Right lobe of liver (tissue), 6 donors: ENCODE results near the gene GPRIN3. TPM values are rescaled to one million over a fixed set of nuclear protein-coding genes. Genes with fewer than 3 reads are reported as not detected.

Source experiments
- ATAC-seq, 4 donors: fragments of 200-7000 bp; cut with Tn5 transposase; one replicate each; pipeline ENCODE4 v1.9.1; 2020; ENCODE audit warnings: mild to moderate bottlenecking in 4 of 4, moderate library complexity in 4 of 4
- DNase-seq, 3 donors: peaks; one replicate each; pipeline ENCODE4 v3.0.0-alpha.2; 2020
- H3K27ac ChIP-seq, 3 donors: fragments of 200-600 bp; one replicate each; pipeline ENCODE4 v1.8.0; 2022
- H3K27me3 ChIP-seq, 2 donors: fragments of 200-600 bp; one replicate each; pipeline ENCODE4 v1.8.0; 2022
- H3K36me3 ChIP-seq, 4 donors: fragments of 200-600 bp; sonication (generic) in 1 of 4; one replicate each; pipeline versions ENCODE4 v1.5.1 to v1.8.0; 2017 to 2022; ENCODE audit warnings: control low read depth in 1 of 4
- H3K4me1 ChIP-seq, 4 donors: fragments of 200-600 bp; sonication (generic) in 1 of 4; one replicate each; pipeline versions ENCODE4 v1.5.1 to v1.8.0; 2017 to 2022; ENCODE audit warnings: control low read depth in 1 of 4
- H3K4me3 ChIP-seq, 3 donors: fragments of 200-600 bp; one replicate each; pipeline ENCODE4 v1.8.0; 2022
- H3K9me3 ChIP-seq, 4 donors: fragments of 200-600 bp; sonication (generic) in 1 of 4; one replicate each; pipeline versions ENCODE4 v1.5.1 to v1.8.0; 2017 to 2022; ENCODE audit warnings: control low read depth in 1 of 4
- CTCF ChIP-seq, 4 donors: fragments of 200-600 bp in 3 of 4; fragments of 450-650 bp in 1 of 4; IDR thresholded peaks; one replicate each; pipeline versions ENCODE4 v1.5.1 to v1.8.0; 2016 to 2022; ENCODE audit warnings: antibody characterized with exemption in 4 of 4, mild to moderate bottlenecking in 2 of 4
- POLR2A ChIP-seq: fragments of 450-650 bp; IDR thresholded peaks from one replicate; pipeline ENCODE4 v1.6.1; 2017; ENCODE audit warnings: antibody characterized with exemption, mild to moderate bottlenecking
- WGBS: methylation state at CpG from one replicate; pipeline ENCODE4 v1.1.6; 2018; ENCODE audit warnings: low coverage, low lambda C conversion rate; ENCODE audit not compliant: insufficient coverage; ENCODE audit errors: missing lambda C conversion rate; 5-methylcytosine and 5-hydroxymethylcytosine counted together
- intact Hi-C, 2 donors: fragments of 100-400 bp; cut with DNase I; formaldehyde crosslinking; loops; one replicate each; pipeline versions ENCODE4 v1.11.2 to v1.14.1; 2022
- total RNA-seq, 6 experiments: library from RNA; depleted of rRNA in 2 of 6; stranded (reverse); fragments of >200 nt in 2 of 6; fragmentation: NEBNext Ultra II Directional in 3 of 6; extraction: Animal tissue kit (Norgen Biotek cat#: 25700) in 3 of 6; gene quantifications; one replicate each; pipeline versions ENCODE4 v1.1.0 to v1.2.4, GENCODE V29; 2016 to 2023
- donor health status: DM: no; HTN: yes; CAD: no.
- donor health status: DM: no; HTN: no; CAD: no.
- donor health status: DM: no; HTN: no; CAD: no.
- donor health status: DM: no; HTN: yes; CAD: no.
- donor health status: DM: no; HTN: yes; CAD: no.

The GPRIN3 gene
- total RNA-seq, 6 experiments from 2014 or later = 0.29 to 7.9 (median 3.9) TPM

GRCh38 chr4:89277412-89277811 is 30.2 kb downstream of the GPRIN3 start:
- no peaks in the 10 kb centered on the region for H3K9me3 ChIP-seq
- no peak for ATAC-seq
- intact Hi-C loops = no loop called here
- no peak for DNase-seq
- no peak overlapping the region for H3K4me3 ChIP-seq
- no peak for TF ChIP-seq CTCF (IDR thresholded peaks at IDR 0.05)
- no peak for TF ChIP-seq POLR2A
- H3K4me1 ChIP-seq = peaks cover 0 to 3% (median 0%) of the 10 kb centered on the region in 4 donors
- no peaks in the 10 kb centered on the region for H3K27me3 ChIP-seq
- no peaks in the 10 kb centered on the region for H3K36me3 ChIP-seq
- WGBS = 83% methylated on average over 4 of the region's 5 CpGs
- H3K27ac ChIP-seq = no peak overlapping the region

GRCh38 chr4:89276296-89276695 is 31.3 kb downstream of the GPRIN3 start:
- Histone ChIP-seq H3K9me3 (no peaks in the 10 kb centered on the region), H3K4me3 (no peak overlapping the region), H3K27ac (no peak overlapping the region), H3K27me3 (no peaks in the 10 kb centered on the region), H3K4me1 (peaks cover 0 to 3% (median 0%) of the 10 kb centered on the region in 4 donors), H3K36me3 (no peaks in the 10 kb centered on the region)
- TF ChIP-seq POLR2A (no peak), CTCF (IDR thresholded peaks at IDR 0.05) (no peak)
- ATAC-seq (no peak), DNase-seq (no peak)
- intact Hi-C loops = no loop called here

- Histone ChIP-seq H3K4me3 (no peak overlapping the region), H3K27ac (peak overlapping the region in 2 of 3 donors; percentile 4 to 48), H3K4me1 (peaks cover 0 to 3% (median 0%) of the 10 kb centered on the region in 4 donors), H3K36me3 (no peaks in the 10 kb centered on the region), H3K9me3 (no peaks in the 10 kb centered on the region), H3K27me3 (no peaks in the 10 kb centered on the region)
- peak; percentile 29 to 65 (median 51) for ATAC-seq
- intact Hi-C loops = no loop called here
- 49% methylated on average over 6 of the region's 6 CpGs for WGBS
- DNase-seq = no peak
- TF ChIP-seq POLR2A (peak; percentile 14), CTCF (IDR thresholded peaks at IDR 0.05) (no peak)
Measured at GRCh38 chr4:89275587-89275986, 32.0 kb downstream of the GPRIN3 start.

GRCh38 chr4:89273741-89274141 is 33.9 kb downstream of the GPRIN3 start:
- no peaks in the 10 kb centered on the region for H3K27me3 ChIP-seq
- H3K27ac ChIP-seq = peak overlapping the region in 1 of 3 donors; percentile 37
- H3K4me3 ChIP-seq = no peak overlapping the region
- TF ChIP-seq CTCF (IDR thresholded peaks at IDR 0.05) = no peak
- no peak for TF ChIP-seq POLR2A
- ATAC-seq (peak; percentile 47 to 85 (median 67)), DNase-seq (no peak)
- intact Hi-C loops = no loop called here
- WGBS = 56% methylated on average over 5 of the region's 5 CpGs
- H3K36me3 ChIP-seq = no peaks in the 10 kb centered on the region
- no peaks in the 10 kb centered on the region for H3K9me3 ChIP-seq
- peaks cover 0 to 3% (median 0%) of the 10 kb centered on the region in 4 donors for H3K4me1 ChIP-seq

- H3K27me3 ChIP-seq = no peaks in the 10 kb centered on the region
- H3K27ac ChIP-seq = no peak overlapping the region
- H3K4me3 ChIP-seq = no peak overlapping the region
- H3K4me1 ChIP-seq = peaks cover 0 to 3% (median 0%) of the 10 kb centered on the region in 4 donors
- intact Hi-C loops = no loop called here
- no peak for TF ChIP-seq CTCF (IDR thresholded peaks at IDR 0.05)
- no peak for TF ChIP-seq POLR2A
- H3K36me3 ChIP-seq = no peaks in the 10 kb centered on the region
- no peak for DNase-seq
- H3K9me3 ChIP-seq = no peaks in the 10 kb centered on the region
- ATAC-seq = peak in 1 of 4 donors; percentile 14
- 82% methylated on average over 1 of the region's 1 CpG for WGBS
Measured at GRCh38 chr4:89270792-89271191, 36.8 kb downstream of the GPRIN3 start.
